Endothelial cell of hepatic sinusoid (primary cell): Measurements from ENCODE around the gene TRAF4.
"Not testable (repeated sequence)": the region's sequence is repeated elsewhere in the genome, so short reads cannot be mapped to it uniquely, and the experiment has no call there.

Experiments used
- in situ Hi-C: cut with HindIII; loops from 2 replicates; pipeline ENCODE4 v1.10.0; 2017; ENCODE audit warnings: low sequenced_read_pairs

Gene TRAF4

GRCh38 chr17:28726627-28727491 is 17.0 kb upstream of the TRAF4 start:
- in situ Hi-C loops = loop anchor here (5.0 to 10.0 kb wide), 3 partner anchors 62 to 230 kb away; partner anchors contain the start of genes DHRS13, SDF2 and SUPT6H

GRCh38 chr17:28728364-28729200 is 15.2 kb upstream of the TRAF4 start, which contains the start of gene NEK8:
Gene NEK8, plus strand, starts transcription at chr17:28728788. Its CDS starts 26 bp downstream, at chr17:28728814.
- in situ Hi-C loops = loop anchor here (5.0 to 10.0 kb wide), 3 partner anchors 64 to 229 kb away; partner anchors contain the start of genes DHRS13, SDF2 and SUPT6H

GRCh38 chr17:28729950-28730330 is 13.9 kb upstream of the TRAF4 start:
- in situ Hi-C loops = loop anchor here (5.0 to 10.0 kb wide), 3 partner anchors 65 to 227 kb away; partner anchors contain the start of genes DHRS13, SDF2 and SUPT6H

- in situ Hi-C loops = no loop called here
Observed at GRCh38 chr17:28733346-28733745, 10.5 kb upstream of the TRAF4 start.

GRCh38 chr17:28734712-28735241 is 9.0 kb upstream of the TRAF4 start:
- in situ Hi-C loops = no loop called here

- in situ Hi-C loops = no loop called here
Observed at GRCh38 chr17:28735242-28735722, 8.5 kb upstream of the TRAF4 start.

GRCh38 chr17:28735913-28736769 is 7.7 kb upstream of the TRAF4 start:
- in situ Hi-C loops = not testable (repeated sequence)

GRCh38 chr17:28737316-28737715 is 6.5 kb upstream of the TRAF4 start:
- in situ Hi-C loops = no loop called here

GRCh38 chr17:28737770-28738679 is 5.8 kb upstream of the TRAF4 start:
- in situ Hi-C loops = no loop called here

GRCh38 chr17:28738680-28739384 is 5.0 kb upstream of the TRAF4 start:
- in situ Hi-C loops = no loop called here

- in situ Hi-C loops = no loop called here
Observed at GRCh38 chr17:28740406-28741357, 3.1 kb upstream of the TRAF4 start.

GRCh38 chr17:28741358-28742349 is 2.2 kb upstream of the TRAF4 start:
- in situ Hi-C loops = no loop called here

- in situ Hi-C loops = no loop called here
Observed at GRCh38 chr17:28744104-28744971, 527 bp downstream of the TRAF4 start.

- in situ Hi-C loops = no loop called here
Observed at GRCh38 chr17:28744972-28745785, 1.4 kb downstream of the TRAF4 start.
